Brain pericyte (primary cell): ENCODE data around the gene USP3.

Experiments
- DNase-seq: peaks from one replicate; pipeline ENCODE4 v3.0.0-alpha.2; 2012; ENCODE audit warnings: low read depth, low spot score

The USP3 gene

GRCh38 chr15:63540449-63540848 lies 36.1 kb downstream of the USP3 start:
- DNase-seq = no peak

- no peak for DNase-seq
Observed at GRCh38 chr15:63544258-63545026, 40.0 kb downstream of the USP3 start.

- DNase-seq = no peak
Observed at GRCh38 chr15:63545520-63545919, 41.1 kb downstream of the USP3 start.

DNA sequence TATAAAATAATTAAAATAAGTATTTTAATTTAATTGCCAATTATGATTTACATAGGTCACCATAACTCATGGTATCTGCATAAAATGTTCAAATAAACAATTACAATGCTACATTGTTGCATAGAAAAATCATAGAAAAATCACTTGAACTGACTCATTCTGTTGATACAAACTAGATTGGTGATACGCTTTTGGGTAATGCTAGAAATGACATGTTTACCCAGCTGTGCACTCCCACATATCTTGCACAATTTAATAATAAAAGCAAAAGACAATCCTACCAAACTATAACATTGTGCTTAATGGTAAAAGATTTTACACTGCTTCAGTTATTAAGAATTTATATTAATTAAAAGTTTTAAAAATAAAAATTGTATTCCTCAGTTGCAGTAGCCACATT lies 47.0 kb downstream of the USP3 start:
- peak; percentile 41 for DNase-seq

DNA sequence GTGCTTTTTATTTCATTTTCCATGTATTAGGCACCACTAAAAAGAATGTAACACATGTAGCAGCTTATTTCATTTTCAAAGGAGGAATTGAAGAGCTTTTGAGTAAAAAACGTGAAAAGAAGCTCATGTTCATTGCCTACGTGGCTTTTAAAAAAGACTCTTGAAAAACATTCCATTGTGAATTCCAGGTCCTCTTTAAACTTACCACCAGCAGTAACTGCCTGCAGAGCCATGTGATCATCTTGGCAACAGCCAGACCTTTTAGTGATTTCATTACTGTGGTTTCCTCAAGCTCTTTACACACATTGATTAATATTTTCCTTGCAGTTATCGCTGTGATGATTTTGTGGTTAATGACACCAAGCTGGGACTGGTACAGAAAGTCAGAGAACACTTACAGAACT lies 49.0 kb downstream of the USP3 start:
- DNase-seq = peak; percentile 47

GRCh38 chr15:63554337-63554927 lies 50.0 kb downstream of the USP3 start:
- DNase-seq = no peak

GRCh38 chr15:63555507-63555906 lies 51.1 kb downstream of the USP3 start:
- no peak for DNase-seq

- DNase-seq = no peak
Observed at GRCh38 chr15:63556246-63556645, 51.9 kb downstream of the USP3 start.

DNA sequence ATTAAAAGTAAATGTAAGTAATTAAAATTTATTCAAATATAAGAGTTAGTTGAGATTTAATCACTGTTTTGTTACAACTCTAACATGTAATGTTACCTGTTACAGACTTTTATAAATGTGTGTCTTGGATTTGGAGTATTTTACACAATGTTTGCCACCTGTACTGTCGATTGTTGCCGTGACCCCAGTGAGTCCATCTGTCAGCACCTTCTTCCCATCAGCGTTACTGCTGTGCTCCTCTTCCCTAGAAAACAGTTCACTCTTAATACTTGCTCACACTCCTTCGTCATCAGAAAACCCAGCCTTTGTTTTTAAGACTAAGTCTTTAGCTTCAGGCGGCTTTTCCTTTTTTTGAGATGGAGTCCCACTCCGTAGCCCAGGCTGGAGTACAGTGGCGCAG lies 52.3 kb downstream of the USP3 start:
- no peak for DNase-seq

DNA sequence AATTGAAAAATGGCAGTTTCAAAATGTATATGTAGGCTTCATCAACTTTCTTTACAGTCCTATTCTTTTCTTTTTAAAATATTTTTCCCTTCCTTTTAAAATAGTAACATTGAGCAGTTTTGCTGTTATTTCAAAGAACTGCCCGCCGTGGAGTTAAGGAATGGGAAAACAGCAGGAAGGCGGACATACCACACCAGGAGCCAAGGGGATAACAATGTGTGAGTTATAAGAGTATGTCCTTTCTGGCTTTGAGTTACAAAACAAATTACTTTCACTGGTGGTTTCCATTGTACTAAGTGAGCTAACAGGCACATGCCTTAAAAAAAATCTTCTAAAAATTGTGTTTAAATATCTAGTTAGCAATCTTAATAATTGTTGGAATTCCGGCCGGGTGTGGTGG lies 55.4 kb downstream of the USP3 start:
- DNase-seq = peak; percentile 48

DNA sequence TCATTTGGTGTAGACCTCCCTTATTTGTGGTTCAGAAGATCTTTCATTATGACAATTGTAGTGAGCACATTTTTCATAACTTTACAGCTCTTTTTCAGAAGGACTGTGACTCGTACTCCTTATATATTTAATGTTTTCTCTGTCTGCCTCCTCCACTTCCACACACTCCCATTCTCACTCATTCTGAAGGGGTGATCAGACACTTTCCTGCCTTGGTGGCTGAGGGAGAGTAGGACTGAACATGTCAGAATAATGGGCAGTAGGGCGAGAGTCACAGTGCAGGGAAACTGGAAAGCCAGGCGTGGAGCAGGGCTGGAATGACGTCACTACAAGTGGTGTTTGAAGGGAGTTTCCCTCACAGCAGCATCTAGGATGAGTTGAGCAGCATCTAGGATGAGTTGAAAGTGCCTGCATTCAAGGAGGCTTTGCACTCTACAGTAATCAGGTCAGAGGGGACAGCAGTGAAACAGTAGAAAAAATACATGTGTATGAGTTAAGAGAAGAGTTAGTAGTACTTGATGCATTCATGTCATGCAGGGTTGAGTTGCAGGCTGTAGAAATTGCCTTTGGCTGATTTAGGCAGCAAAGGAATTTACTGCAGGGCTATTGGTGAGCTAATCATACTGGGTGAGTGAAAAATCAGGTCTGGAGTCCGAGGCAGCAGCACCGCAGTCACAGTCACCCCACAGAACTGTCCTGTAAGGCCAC lies 56.5 kb downstream of the USP3 start:
- DNase-seq = no peak

DNA sequence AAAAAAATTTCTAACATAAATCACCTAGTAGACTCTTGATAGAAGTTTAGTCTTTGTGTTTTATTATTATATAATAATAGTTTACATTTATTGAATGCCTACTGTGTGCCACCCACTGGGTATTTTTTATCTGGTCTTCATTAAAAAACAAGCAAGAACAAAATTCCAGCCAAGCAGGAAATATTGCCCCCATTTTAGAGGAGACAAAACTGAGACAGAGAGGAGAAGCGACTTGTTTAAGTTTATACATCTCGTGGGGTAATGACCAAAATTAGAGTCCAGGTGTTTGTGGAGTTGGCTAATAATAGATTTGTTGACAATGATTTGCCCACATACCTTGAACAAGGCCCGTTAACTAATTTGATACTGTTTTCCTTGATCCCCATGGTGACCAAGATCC lies 59.7 kb downstream of the USP3 start:
- DNase-seq = no peak

DNA sequence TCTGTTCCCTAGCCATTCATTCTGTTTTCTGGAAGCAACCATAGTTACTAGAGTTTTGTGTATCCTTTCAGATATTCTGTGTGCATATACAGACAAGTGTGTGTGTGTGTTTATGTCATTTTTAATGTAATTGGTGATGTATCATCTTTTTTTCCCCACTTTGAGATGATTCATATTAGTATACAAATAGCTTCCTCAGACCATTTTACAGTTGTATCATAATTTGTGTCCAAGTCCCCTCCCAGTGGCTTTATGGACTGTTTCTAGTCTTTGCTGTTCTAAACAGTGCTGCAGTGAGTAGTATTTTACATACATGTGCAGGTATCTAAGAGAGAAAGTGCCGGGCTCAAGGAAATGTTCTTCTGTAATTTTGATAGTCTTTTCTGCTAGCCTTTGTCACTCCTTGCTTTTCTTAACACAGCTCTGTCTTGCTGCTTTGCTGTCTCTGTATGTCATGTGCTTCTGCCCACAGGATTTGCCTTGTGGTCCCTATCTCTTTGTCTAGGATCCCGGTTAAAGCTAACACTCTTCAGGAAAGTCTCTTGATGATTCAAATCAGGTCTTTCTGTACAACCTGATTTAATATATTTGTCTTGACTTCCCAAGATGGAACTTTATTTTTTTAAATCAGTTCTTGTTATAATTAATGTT lies 61.3 kb downstream of the USP3 start:
- DNase-seq = no peak

DNA sequence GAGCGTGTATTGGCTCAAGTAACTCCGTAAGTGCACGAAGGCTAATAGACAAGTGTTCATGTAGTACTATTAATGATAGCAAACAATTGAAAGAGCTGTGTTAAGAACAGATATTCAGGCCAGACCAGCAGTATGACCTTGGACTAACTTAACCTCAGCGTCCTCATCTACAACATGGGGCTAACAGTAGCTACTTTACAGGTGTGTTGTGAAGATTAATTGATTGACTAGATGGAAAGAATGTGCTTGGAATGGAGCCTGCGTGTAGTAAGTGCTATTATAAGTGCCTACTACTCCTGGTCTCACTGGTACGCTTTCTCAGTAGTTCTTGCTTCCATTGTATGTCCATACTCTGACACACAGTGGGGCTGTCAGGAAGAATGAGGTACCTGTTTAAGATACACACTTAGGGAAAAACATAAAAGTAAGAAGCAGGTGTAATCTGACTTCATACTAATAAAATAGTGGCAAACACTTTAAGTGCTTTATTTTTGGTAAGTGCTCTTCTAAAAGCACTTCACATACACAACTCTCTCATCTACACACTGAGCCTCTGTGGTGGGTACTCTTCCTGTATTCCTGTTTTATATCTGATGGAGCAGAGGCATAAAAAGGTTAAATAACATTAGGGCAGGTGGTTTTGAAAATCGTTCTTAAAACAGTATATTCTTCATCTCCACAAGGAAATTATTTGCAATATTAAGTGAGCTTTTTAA lies 68.5 kb downstream of the USP3 start:
- DNase-seq = no peak

- no peak for DNase-seq
Observed at GRCh38 chr15:63573533-63573932, 69.1 kb downstream of the USP3 start.

DNA sequence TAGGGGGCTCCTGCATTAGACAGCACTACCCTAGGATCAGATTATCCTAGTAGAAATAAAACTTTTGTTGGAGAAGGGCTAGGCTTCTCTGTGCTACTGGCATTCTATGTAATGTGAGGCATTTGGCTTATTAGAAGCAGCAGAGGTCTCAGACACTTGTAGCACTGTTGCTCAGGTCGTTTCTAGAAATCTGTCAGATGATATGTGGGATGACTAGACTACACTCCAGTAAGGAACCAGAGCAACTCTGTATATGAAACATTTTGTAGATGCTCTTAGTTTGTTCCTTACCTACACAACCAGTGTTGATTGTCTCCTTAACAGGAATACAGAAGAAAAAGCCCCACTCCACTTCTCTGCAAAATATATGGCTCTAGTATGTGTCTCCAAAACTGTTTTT lies 70.9 kb downstream of the USP3 start:
- DNase-seq = no peak

DNA sequence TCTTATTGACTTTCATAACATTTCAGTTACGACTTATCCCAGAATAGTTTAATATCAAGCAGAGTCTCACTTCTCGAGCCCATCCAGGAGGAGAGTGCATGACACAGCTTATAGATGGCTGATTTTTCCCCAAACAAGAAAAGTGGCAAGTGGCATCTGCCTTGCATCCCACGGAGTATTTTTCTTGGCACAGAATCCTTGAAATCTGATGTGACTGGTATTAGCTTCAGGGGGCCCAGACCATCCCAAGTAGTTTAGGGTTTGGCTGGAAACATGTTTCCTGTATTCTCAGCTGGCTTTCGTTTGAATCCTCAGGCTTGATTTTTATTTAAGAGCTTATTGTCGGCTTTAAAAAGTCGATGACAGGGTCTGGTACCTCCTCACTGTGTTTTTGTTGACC lies 72.0 kb downstream of the USP3 start:
- peak; percentile 47 for DNase-seq

DNA sequence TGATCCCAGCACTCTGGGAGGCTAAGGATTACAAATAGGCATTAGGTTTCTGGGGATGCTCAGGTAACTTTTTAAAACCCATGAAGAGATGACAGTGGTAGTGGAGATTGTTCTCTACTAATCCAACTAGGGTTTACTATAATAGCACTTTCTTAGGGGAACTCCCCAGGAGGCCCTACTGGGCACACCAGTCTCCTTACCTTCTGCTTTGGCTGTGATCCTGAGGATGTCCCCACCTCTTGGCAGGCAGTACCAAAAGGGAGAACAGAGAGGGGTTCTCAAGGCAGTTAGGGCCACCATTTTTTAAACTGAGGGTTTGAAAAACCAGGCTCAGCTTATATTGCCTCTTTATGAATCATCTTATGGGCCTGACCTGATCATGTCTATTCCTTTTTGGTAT lies 77.8 kb downstream of the USP3 start:
- no peak for DNase-seq

- no peak for DNase-seq
Observed at GRCh38 chr15:63582718-63583426, 78.5 kb downstream of the USP3 start.

GRCh38 chr15:63586790-63587189 lies 82.4 kb downstream of the USP3 start:
- no peak for DNase-seq

DNA sequence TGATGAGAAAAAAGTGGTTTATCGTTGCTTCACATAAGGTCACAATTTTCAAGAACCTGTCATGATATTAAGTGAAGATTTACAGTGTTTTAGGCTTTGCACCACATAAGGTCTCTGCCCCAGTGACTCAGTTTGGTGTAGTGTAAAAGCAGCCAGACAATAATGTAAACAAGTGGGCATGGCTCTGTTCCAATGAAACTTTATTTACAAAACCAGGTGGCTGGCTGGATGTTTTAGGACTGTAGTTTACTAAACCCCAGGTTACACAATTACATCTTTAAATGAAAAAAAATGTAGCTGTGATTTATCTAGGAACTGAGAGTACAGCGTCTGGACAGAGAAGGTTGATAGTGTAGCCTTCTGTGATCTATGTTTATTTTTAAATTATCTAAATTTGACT lies 83.1 kb downstream of the USP3 start:
- DNase-seq = no peak
